BJ (cell line): ENCODE measurements around the gene CD14. TPM values are rescaled to one million over a fixed set of nuclear protein-coding genes. Genes with fewer than 3 reads are reported as not detected.
"Not testable (repeated sequence)": the region's sequence is repeated elsewhere in the genome, so short reads cannot be mapped to it uniquely, and the experiment has no call there.

ENCODE experiments used
- CTCF ChIA-PET: fragments of 350-600 bp; formaldehyde crosslinking; extraction: SDS; loops from one replicate; lab custom pipeline; 2021; ENCODE audit warnings: antibody characterized with exemption, inconsistent platforms; lab: Yijun Ruan, JAX
- POLR2A ChIA-PET: fragments of 300-600 bp; sonication (Branson Sonifier 250); formaldehyde crosslinking; extraction: SDS; loops from one replicate; lab custom pipeline; 2021; ENCODE audit warnings: antibody characterized with exemption; lab: Charles Lee
- DNase-seq: peaks from one replicate; pipeline ENCODE4 v3.0.0-alpha.2; 2011; ENCODE audit warnings: low read depth
- H3K27me3 ChIP-seq: 2 replicates; pipeline ENCODE4 v1.6.0; 2011; ENCODE audit warnings: low read length; ENCODE audit not compliant: control insufficient read depth, insufficient read depth
- H3K36me3 ChIP-seq: 2 replicates; pipeline ENCODE4 v1.5.1; 2011; ENCODE audit warnings: low read length; ENCODE audit not compliant: control insufficient read depth, insufficient read depth
- H3K4me3 ChIP-seq: 2 replicates; pipeline ENCODE4 v1.5.1; 2011; ENCODE audit warnings: low read depth, mild to moderate bottlenecking, control low read depth, low read length
- CTCF ChIP-seq: IDR thresholded peaks from 2 replicates; pipeline ENCODE4 v1.5.1; 2011; ENCODE audit warnings: low read depth, mild to moderate bottlenecking, control low read depth, inconsistent platforms, low read length, moderate library complexity; ENCODE audit not compliant: insufficient read depth
- polyA plus RNA-seq: library from polyadenylated mRNA; depleted of rRNA; stranded (reverse); fragments of >200 nt; gene quantifications from 2 replicates; pipeline ENCODE4 v1.2.3, GENCODE V29; 2011

Gene CD14
- polyA plus RNA-seq, 1 experiment, result 1.9 TPM

GRCh38 chr5:140594169-140594568 is 38.8 kb downstream of the CD14 start:
- TF ChIP-seq CTCF, result no peak
- POLR2A ChIA-PET, result no interaction called here

GRCh38 chr5:140593070-140593469 is 39.9 kb downstream of the CD14 start:
- H3K4me3 ChIP-seq, DNase-seq, H3K27me3 ChIP-seq, POLR2A ChIA-PET, CTCF ChIA-PET, H3K36me3 ChIP-seq: not testable (repeated sequence)

More at GRCh38 chr5:140594169-140594568, 38.8 kb downstream of the CD14 start:
- H3K36me3 ChIP-seq, result no peaks in the 10 kb centered on the region
- peaks cover 3% of the 10 kb centered on the region for H3K27me3 ChIP-seq
- H3K4me3 ChIP-seq, result no peak overlapping the region
- CTCF ChIA-PET, result no interaction called here
- DNase-seq, result no peak

GRCh38 chr5:140591747-140592372 is 41.1 kb downstream of the CD14 start:
- no peak for TF ChIP-seq CTCF
- Histone ChIP-seq H3K36me3 (no peaks in the 10 kb centered on the region), H3K4me3 (no peak overlapping the region), H3K27me3 (peaks cover 1% of the 10 kb centered on the region; the same call in 1 of the 2 replicates)
- no peak for DNase-seq
- ChIA-PET POLR2A (no interaction called here), CTCF (interaction anchor here (1.0 kb wide), 1 partner anchor 32 kb away, joined by 3 read pairs; no protein-coding TSS in a partner anchor)

GRCh38 chr5:140590861-140591260 is 42.1 kb downstream of the CD14 start:
- no peak for TF ChIP-seq CTCF
- POLR2A ChIA-PET, result no interaction called here
- Histone ChIP-seq H3K36me3 (no peaks in the 10 kb centered on the region), H3K4me3 (no peak overlapping the region), H3K27me3 (no peaks in the 10 kb centered on the region; the same call in 1 of the 2 replicates)
- CTCF ChIA-PET, result no interaction called here
- no peak for DNase-seq

- no peak for DNase-seq
- Histone ChIP-seq H3K27me3 (no peaks in the 10 kb centered on the region; the same call in 1 of the 2 replicates), H3K36me3 (no peaks in the 10 kb centered on the region), H3K4me3 (no peak overlapping the region)
- TF ChIP-seq CTCF, result no peak
- ChIA-PET CTCF (interaction anchor here (1.0 kb wide), 1 partner anchor 17 kb away, joined by 3 read pairs; no protein-coding TSS in a partner anchor), POLR2A (no interaction called here)
Observed at GRCh38 chr5:140588311-140589070, 44.5 kb downstream of the CD14 start.
